GM12873 (cell line): ENCODE data around the gene MYCBP2.

Experiments used
- TF ChIP-seq, protein P1 (sequence below): IDR thresholded peaks from 2 replicates; pipeline ENCODE4 v1.5.1; 2012; ENCODE audit warnings: low read depth, mild to moderate bottlenecking, moderate library complexity, low read length, control low read depth; ENCODE audit not compliant: insufficient read depth; ENCODE audit errors: missing control alignments

The MYCBP2 gene

DNA sequence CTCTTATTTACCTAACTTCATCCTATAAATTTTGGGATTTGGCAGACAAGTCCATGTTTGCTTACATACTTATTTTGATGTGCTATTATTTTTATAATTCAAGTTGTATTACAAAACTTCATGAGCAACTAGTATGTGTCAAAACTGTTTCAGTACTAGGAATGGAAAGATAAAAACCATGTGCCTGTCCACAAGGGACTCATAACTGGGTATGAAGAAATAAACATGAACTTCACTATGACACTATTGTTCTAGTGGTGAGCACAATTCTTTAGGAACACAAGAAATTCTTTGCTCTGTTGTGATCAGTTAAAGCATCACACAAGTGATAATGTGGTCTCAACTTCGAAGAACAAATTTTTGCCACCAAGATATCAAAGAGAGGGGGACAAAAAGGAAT, 202.5 kb downstream of the MYCBP2 start:
- TF ChIP-seq, protein P1, sequence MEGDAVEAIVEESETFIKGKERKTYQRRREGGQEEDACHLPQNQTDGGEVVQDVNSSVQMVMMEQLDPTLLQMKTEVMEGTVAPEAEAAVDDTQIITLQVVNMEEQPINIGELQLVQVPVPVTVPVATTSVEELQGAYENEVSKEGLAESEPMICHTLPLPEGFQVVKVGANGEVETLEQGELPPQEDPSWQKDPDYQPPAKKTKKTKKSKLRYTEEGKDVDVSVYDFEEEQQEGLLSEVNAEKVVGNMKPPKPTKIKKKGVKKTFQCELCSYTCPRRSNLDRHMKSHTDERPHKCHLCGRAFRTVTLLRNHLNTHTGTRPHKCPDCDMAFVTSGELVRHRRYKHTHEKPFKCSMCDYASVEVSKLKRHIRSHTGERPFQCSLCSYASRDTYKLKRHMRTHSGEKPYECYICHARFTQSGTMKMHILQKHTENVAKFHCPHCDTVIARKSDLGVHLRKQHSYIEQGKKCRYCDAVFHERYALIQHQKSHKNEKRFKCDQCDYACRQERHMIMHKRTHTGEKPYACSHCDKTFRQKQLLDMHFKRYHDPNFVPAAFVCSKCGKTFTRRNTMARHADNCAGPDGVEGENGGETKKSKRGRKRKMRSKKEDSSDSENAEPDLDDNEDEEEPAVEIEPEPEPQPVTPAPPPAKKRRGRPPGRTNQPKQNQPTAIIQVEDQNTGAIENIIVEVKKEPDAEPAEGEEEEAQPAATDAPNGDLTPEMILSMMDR, result no peak

DNA sequence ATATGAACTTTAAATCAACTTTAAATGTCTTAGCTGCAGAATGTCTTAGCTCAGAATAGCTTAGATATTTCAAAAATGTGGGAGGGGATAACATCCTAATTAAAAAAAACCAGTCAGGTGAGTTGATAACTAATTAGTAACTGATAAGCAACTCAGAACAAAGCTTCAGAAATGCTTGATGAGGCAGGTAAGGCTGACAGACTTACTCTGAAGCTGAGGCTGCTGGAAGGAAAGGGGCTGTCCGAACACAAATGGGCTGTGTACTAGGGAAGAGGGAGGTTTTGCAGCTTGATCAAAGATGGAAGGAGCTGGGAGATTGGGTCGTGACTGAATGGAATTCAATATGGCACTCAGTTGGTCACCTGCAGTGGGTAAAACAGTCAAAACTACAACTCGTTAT, 208.8 kb downstream of the MYCBP2 start:
- TF ChIP-seq, protein P1, result no peak

DNA sequence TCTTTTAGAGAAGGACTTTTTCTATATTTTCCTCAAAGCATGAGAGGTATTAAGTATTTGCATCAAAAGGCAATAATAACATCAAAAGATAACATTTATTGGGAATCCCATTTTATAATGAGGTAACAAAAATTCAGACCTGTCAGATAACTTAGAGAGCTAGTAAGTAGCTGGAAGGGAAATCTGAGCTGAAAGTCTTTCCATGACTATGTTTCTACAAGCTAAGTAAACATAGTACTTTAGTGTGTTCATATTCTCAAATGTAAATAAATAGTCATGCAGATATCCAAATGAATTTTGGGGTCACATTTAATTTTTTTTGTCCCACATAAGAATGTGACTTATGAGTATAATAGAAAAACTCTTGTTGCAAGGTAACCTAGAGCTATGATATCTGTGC, 212.6 kb downstream of the MYCBP2 start:
- TF ChIP-seq, protein P1, result no peak

DNA sequence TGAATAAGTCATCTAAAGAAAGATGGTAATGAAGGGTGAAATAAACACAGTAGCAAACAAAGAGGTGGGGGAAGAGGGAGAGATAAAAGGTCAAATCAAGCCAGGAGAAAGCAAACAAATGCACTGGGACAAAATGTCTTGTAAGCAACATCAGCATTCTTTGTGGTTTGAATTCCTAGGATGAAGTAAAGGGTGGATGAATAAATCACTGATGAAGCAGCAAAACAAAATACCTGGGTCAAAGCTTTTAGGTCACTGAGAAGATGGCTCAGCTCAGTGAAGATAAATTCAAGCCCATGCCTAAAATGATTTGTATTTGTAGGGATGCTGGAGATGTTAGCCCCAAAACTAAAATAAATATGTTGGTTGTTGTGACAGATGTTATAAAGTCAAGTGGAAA, 213.4 kb downstream of the MYCBP2 start:
- TF ChIP-seq, protein P1, result no peak

DNA sequence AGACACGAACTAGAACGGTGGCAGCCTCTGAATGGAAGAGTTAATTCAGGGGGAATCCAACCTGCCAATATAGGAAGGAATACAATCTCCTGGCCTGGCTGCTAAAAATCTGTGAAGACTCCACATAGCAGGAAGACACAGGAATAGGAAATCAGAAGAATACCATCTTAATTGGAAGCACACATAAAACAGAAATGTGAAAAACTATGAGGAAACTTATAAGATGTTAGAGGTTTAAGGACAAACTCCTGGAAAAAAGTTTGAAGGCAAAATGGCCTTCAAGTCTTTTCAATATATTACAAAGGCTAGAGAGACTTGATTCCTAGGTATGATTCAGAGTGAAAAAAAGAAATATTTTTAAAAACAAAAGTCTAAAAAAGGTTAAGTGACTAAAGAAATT, 221.8 kb downstream of the MYCBP2 start:
- TF ChIP-seq, protein P1, result no peak

DNA sequence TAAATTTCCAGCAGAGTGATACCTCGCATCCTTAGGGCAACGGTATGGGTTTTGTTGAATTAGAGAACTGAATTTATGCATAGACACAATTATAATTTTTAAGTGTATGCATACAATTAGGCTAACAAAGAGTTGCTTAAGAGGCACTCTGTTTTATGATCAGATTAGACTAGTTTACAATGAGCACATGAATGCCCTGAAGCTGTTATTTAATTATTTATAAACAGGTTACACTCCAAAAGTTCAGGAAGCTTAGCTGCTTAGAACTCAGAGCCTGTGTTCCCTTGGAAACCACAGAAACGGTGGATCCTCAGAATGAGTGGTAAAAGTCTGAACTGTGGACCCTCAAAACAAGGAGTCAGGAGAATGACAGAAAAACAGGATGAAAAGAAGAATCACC, 227.5 kb downstream of the MYCBP2 start:
- TF ChIP-seq, protein P1, result no peak

DNA sequence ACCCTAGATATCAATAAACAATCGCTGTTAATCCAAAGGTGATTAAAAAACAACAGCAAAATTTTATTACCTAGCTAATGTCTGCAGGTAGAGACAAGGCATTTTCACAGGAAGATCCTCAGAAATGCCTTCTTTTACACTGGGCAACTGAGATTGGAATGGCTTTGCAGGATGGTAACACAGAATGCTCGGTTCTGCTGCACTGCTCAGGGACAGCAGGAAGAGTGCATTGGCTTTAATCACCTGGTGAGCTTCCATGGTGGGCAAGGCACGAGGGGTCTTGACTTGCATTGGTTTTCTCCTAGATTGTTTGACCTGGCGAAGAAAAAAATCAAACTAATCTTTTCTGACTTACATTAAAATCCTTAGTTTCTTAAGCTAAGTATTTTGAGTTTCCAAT, 231.6 kb downstream of the MYCBP2 start:
- TF ChIP-seq, protein P1, result no peak
